Measurements from ENCODE around the gene SYNDIG1L.
A peak's percentile ranks its signal among the peaks of the same experiment; 100 is the strongest.

SYNDIG1L gene

DNA sequence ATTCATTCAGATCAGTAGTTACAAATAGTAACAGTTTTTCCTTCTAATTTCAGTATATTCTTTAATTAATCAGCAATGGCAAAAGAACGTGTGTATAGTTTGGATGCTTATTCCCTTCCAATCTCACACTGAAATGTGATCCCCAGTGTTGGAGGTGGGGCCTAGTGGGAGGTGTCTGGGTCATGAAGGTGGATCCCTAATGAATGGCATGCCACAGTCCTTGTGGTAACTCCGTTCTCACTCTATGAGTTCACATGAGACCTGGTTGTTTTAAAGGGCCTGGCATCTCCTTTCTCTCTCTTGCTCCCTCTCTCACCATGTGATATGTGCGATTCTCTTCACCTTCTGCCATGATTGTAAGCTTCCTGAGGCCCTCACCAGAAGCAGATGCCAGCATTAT, 18.9 kb upstream of the SYNDIG1L start:
- TF ChIP-seq, protein P1, sequence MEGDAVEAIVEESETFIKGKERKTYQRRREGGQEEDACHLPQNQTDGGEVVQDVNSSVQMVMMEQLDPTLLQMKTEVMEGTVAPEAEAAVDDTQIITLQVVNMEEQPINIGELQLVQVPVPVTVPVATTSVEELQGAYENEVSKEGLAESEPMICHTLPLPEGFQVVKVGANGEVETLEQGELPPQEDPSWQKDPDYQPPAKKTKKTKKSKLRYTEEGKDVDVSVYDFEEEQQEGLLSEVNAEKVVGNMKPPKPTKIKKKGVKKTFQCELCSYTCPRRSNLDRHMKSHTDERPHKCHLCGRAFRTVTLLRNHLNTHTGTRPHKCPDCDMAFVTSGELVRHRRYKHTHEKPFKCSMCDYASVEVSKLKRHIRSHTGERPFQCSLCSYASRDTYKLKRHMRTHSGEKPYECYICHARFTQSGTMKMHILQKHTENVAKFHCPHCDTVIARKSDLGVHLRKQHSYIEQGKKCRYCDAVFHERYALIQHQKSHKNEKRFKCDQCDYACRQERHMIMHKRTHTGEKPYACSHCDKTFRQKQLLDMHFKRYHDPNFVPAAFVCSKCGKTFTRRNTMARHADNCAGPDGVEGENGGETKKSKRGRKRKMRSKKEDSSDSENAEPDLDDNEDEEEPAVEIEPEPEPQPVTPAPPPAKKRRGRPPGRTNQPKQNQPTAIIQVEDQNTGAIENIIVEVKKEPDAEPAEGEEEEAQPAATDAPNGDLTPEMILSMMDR (conservative IDR thresholded peaks at IDR 0.05): no peak
- no peak overlapping the region for H3K27ac ChIP-seq

DNA sequence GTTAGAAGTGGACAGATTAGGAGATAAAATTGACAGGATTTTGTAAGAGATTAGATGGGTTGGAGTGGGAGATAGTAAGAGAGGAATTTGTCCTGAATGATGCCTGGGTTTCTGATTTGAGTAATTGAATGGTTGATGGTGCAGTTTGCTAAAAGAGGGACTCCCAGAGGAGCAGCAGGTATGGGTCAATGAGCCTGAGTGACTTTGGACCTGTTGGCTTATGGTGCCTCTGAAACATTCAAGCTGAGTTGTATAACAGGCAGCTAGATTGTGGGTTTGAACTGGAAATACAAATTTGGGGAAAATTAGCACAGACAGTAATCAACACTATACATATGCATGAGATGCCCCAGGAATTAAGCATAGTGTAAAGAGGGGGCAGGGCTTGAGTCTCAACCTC, 16.7 kb upstream of the SYNDIG1L start:
- TF ChIP-seq, protein P1 (conservative IDR thresholded peaks at IDR 0.05): no peak
- no peak overlapping the region for H3K27ac ChIP-seq

DNA sequence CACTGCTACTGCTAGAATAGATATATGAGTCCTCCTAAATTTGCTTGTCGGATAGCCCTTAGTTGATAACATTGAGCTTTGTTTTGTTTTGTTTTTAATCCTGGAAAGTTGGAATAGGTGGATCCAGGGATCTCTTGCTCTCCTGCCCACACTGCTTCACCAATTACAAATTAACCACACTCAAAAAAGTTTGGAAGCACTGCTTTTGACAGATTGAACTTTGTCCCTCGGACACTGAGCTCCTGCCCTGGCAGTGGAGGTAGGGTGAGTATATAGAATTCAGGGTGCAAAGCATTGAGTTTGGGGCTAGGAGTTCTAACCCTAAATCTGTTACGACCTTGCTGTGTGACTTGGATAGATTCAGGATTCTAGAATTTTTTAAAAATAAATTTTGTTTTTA, 15.1 kb upstream of the SYNDIG1L start:
- H3K27ac ChIP-seq: no peak overlapping the region
- TF ChIP-seq, protein P1 (conservative IDR thresholded peaks at IDR 0.05): no peak

DNA sequence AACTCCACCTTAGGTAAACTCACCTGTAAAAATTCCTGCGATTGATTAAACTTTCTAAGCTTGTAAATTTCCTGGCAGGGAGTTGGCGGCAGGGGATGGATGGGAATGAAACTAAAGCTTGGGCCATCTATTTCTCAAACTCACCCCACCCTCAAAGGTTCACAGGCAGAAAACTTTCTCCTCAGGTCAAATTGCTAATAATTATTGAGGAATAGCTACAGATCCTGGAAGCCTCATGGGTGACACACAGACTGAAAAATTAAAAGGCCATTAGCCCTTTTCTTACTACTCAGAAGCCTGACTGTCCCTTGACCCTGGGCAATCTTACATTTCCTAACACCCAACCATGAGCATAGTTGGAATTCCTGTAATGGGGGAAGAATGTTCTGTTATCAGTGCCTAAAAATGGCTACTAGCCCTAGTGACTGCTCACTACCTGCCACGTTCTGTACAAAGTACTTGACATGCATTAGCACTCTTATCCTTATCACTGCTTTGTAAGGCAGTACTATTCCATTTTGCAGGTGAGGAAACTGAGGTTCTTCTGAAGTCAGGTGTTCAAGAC, 12.4 kb upstream of the SYNDIG1L start:
- TF ChIP-seq, protein P1 (conservative IDR thresholded peaks at IDR 0.05): no peak
- H3K27ac ChIP-seq: peak overlapping the region; percentile 53

DNA sequence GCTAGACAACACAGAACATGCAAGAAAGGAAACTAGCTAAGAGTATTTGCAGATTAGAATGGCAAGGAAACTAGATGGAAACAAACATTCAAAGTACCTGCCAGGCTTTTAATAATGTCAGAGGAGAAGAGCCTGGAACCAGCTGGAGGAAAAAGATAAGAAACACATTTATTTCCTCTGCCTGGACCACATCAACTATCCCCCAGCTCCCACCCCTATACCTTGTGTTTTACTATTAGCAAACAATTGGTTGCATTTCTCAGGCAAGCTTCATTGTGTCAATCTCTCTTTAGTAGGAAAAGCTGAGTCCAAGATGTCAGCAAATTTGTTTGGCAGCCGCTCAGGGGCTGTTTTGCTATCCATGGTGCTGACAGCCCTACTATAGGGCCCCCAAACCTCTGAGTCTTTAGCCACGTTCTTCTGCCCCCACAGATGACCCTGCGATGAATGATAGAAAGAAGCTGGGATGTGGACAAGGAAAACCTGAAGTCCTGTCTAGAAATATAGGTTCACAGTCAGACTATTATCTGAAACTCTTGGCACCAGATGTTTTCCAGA, 11.6 kb upstream of the SYNDIG1L start:
- TF ChIP-seq, protein P1 (conservative IDR thresholded peaks at IDR 0.05): no peak
- peak overlapping the region; percentile 53 for H3K27ac ChIP-seq

DNA sequence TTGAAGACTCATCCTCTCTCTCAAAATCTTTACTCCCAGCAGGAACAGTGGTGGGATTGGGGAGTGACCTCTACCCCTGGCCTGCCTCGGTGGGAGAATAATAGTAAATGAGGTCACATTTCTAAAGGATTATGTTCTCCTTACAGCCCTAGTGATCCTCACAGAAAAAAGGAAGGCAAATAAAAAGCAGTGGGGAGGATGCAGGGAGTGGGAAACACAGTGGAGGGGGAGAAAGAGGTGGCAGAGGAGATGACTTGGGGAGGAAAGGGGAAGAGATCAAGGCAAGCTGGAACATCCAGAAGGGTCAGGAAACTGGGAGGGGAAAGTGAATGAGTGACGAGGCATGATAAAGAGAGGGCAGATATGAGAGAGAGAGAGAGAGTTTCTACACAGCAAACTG, 8.3 kb upstream of the SYNDIG1L start:
- TF ChIP-seq, protein P1 (conservative IDR thresholded peaks at IDR 0.05): no peak
- H3K27ac ChIP-seq: no peak overlapping the region

DNA sequence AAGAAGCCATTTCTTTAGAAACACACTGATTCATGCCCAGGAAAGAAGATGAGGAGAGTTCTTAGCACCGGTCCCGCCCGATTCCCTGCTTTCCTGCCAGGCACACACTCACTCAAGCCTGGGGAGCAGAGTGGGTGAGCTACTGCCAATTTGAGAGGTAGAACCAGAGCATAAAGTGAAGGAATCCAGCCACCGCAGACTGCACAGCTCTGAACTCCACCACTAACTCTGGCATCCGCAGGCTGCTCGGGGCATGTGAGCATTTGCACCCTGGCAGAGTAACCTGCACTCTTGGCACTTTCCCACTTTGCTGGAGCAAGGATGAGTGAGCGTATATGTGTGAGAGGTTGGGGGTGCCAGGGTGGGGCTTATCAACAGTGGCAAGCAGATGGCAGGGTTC, 4.0 kb upstream of the SYNDIG1L start:
- no peak overlapping the region for H3K27ac ChIP-seq
- TF ChIP-seq, protein P1 (conservative IDR thresholded peaks at IDR 0.05): no peak
